ENCODE measurements around the gene CCDC63. TPM values are rescaled to one million over a fixed set of nuclear protein-coding genes. Genes with fewer than 3 reads are reported as not detected.

Gene CCDC63
- total and polyA plus RNA-seq, 2 of the 13 experiments (the other 11 are each of a cell fraction or from before 2014, with no cell fraction given) = not detected

DNA sequence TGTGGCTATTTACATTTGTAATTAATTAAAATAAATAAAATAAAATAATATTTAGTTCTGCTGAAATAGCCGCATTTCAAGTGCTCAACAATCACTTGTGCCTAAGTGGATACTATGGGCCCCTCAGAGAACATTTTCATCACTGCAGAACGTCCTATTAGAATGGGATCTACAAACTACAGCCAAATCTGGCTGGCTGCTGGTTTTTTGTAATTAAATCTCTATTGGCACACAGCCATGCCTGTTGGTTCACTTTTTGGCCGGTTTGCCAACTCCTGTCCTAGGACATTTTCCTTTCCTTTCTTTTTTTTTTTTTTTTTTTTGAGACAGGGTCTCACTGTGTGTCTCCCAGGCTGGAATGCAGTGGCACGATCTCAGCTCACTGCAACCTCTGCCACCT, 9.8 kb downstream of the CCDC63 start (continued):
- TF ChIP-seq, protein P1, sequence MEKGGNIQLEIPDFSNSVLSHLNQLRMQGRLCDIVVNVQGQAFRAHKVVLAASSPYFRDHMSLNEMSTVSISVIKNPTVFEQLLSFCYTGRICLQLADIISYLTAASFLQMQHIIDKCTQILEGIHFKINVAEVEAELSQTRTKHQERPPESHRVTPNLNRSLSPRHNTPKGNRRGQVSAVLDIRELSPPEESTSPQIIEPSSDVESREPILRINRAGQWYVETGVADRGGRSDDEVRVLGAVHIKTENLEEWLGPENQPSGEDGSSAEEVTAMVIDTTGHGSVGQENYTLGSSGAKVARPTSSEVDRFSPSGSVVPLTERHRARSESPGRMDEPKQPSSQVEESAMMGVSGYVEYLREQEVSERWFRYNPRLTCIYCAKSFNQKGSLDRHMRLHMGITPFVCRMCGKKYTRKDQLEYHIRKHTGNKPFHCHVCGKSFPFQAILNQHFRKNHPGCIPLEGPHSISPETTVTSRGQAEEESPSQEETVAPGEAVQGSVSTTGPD (CRISPR knock-in tag; IDR thresholded peaks at IDR 0.05) = no peak
- TF ChIP-seq, protein P2, sequence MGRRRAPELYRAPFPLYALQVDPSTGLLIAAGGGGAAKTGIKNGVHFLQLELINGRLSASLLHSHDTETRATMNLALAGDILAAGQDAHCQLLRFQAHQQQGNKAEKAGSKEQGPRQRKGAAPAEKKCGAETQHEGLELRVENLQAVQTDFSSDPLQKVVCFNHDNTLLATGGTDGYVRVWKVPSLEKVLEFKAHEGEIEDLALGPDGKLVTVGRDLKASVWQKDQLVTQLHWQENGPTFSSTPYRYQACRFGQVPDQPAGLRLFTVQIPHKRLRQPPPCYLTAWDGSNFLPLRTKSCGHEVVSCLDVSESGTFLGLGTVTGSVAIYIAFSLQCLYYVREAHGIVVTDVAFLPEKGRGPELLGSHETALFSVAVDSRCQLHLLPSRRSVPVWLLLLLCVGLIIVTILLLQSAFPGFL (CRISPR knock-in tag; IDR thresholded peaks at IDR 0.05) = no peak
- TF ChIP-seq, protein P3, sequence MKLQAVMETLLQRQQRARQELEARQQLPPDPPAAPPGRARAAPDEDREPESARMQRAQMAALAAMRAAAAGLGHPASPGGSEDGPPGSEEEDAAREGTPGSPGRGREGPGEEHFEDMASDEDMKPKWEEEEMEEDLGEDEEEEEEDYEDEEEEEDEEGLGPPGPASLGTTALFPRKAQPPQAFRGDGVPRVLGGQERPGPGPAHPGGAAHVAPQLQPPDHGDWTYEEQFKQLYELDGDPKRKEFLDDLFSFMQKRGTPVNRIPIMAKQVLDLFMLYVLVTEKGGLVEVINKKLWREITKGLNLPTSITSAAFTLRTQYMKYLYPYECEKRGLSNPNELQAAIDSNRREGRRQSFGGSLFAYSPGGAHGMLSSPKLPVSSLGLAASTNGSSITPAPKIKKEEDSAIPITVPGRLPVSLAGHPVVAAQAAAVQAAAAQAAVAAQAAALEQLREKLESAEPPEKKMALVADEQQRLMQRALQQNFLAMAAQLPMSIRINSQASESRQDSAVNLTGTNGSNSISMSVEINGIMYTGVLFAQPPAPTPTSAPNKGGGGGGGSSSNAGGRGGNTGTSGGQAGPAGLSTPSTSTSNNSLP (IDR thresholded peaks at IDR 0.05; ENCODE audit: low read depth, low read length) = no peak
- TF ChIP-seq ZNF251 (CRISPR knock-in tag; IDR thresholded peaks at IDR 0.05) = no peak
- TF ChIP-seq ZNF225 (CRISPR knock-in tag; IDR thresholded peaks at IDR 0.05) = no peak
- TF ChIP-seq, protein P4, sequence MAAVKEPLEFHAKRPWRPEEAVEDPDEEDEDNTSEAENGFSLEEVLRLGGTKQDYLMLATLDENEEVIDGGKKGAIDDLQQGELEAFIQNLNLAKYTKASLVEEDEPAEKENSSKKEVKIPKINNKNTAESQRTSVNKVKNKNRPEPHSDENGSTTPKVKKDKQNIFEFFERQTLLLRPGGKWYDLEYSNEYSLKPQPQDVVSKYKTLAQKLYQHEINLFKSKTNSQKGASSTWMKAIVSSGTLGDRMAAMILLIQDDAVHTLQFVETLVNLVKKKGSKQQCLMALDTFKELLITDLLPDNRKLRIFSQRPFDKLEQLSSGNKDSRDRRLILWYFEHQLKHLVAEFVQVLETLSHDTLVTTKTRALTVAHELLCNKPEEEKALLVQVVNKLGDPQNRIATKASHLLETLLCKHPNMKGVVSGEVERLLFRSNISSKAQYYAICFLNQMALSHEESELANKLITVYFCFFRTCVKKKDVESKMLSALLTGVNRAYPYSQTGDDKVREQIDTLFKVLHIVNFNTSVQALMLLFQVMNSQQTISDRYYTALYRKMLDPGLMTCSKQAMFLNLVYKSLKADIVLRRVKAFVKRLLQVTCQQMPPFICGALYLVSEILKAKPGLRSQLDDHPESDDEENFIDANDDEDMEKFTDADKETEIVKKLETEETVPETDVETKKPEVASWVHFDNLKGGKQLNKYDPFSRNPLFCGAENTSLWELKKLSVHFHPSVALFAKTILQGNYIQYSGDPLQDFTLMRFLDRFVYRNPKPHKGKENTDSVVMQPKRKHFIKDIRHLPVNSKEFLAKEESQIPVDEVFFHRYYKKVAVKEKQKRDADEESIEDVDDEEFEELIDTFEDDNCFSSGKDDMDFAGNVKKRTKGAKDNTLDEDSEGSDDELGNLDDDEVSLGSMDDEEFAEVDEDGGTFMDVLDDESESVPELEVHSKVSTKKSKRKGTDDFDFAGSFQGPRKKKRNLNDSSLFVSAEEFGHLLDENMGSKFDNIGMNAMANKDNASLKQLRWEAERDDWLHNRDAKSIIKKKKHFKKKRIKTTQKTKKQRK (IDR thresholded peaks at IDR 0.05; ENCODE audit: low read length) = no peak
- TF ChIP-seq ZNF569 (CRISPR knock-in tag; IDR thresholded peaks at IDR 0.05; ENCODE audit: borderline replicate concordance) = no peak

Measured in HepG2 (cell line).